Anterior cingulate cortex (tissue), 58 donors: Measurements from ENCODE around the gene RIPK4.
"Not testable (repeated sequence)": the region's sequence is repeated elsewhere in the genome, so short reads cannot be mapped to it uniquely, and the experiment has no call there.

Experiments used
- DNase-seq, 58 donors: peaks; one replicate each; lab custom pipeline; 2025; lab: John Stamatoyannopoulos, UW

The RIPK4 gene

GRCh38 chr21:41742073-41742875, 24.6 kb downstream of the RIPK4 start:
- no peak for DNase-seq

DNA sequence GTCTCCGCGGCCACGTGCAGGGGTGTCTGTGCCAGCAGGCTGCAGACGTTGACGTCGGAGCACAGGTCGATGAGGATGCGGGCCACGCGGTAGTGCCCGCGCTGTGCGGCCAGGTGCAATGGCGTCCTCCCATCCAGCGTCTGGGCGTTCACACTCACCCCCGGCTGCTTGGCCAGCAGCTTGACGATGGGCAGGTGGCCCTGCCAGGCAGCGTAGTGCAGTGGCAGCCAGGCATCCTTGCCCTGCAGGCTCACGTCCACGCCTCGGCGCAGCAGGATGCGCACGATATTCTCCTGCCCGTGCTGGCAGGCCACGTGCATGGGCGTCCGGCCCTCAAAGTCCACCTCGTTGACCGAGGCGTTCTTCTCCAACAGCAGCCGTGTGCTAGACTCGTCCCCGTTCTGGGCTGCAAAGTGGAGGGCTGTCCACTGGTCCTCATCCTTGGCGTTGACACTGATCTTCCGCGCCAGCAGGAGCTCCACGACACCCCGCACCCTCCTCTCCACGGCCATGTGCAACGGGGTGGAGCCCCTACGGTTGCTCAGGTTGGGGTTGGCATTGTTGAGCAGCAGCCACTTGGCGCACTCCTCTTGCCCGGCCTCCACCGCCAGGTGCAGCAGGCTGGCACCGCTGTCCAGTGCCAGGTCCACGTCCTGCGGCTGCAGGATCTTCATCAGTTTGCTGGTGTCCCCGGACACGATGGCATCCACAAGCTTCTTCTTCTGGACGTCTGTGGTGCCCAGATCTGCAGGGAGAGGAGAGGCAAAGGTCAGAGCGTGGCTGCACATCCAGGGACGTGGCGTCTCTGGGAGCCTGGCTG, 25.4 kb downstream of the RIPK4 start:
- no peak for DNase-seq

DNA sequence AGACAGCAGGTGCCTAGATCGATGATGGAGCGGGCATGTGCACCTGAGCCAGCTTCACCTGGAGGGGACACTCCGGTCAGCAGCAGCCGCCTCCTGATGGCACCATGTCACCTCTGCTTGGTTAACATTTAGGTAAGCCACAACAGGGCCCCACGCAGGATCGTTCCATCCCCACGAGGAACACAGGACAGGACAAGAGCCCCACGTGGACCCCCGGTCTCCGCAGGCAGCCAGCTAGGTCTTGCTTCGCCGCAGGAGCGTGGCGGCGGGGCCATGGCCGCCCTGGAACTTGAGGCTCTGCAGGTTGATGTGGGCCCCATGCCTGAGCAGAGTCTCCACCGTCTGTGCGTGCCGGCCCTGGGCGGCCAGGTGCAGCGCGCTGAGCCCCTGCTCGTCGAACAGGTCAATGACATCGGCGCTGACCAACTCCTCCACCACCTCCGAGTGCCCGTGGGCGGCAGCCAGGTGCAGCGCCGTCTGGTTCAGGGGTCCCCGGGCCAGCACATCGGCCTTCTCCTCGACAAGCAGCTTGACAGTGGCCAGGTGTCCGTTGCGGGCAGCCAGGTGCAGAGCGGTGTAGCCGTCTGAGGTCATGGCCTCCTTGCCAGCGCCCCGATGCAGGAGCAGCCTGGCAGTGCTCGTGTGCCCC, 26.1 kb downstream of the RIPK4 start:
- no peak for DNase-seq

DNA sequence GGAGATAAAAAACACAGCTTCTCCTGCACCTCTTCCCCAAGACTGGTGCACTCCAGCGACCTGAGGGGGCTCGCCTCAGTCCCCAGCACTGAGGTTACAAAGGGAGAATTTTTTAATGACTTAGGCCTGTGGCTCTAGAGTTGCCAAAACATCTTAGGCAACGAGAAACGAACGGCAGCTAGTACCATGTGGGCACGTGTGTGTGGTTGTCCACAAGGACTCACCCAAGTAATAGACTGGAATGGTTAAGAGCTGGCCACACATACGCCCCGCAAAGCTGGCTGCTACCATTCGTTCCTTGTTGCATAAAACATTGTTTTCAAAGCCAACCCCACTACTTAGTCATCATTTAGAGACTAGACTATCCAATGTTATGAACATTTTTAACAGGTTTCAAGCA, 26.9 kb downstream of the RIPK4 start:
- no peak for DNase-seq

DNA sequence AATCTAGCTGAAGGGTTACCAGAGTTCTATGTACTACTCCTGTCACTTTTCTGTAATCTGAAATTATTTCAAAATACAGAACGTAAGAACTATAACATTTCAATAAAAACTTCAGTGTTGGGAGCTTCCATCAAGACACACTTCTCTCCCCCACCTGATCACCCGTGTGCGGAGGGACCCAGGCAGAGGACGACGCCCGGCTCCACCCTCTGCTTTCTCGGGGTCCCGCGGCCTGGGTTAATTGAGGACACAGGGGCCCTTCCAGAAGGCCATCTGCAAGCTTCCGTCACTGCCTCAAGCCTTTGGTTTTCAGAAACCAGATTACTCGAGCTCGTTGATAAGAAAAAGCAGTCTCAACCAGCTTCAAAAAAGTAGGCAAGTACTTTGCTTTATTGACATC, 27.8 kb downstream of the RIPK4 start:
- no peak for DNase-seq

- DNase-seq, result no peak
Measured at GRCh38 chr21:41737651-41738324, 29.1 kb downstream of the RIPK4 start.

GRCh38 chr21:41736423-41736822, 30.4 kb downstream of the RIPK4 start:
- DNase-seq, result no peak

DNA sequence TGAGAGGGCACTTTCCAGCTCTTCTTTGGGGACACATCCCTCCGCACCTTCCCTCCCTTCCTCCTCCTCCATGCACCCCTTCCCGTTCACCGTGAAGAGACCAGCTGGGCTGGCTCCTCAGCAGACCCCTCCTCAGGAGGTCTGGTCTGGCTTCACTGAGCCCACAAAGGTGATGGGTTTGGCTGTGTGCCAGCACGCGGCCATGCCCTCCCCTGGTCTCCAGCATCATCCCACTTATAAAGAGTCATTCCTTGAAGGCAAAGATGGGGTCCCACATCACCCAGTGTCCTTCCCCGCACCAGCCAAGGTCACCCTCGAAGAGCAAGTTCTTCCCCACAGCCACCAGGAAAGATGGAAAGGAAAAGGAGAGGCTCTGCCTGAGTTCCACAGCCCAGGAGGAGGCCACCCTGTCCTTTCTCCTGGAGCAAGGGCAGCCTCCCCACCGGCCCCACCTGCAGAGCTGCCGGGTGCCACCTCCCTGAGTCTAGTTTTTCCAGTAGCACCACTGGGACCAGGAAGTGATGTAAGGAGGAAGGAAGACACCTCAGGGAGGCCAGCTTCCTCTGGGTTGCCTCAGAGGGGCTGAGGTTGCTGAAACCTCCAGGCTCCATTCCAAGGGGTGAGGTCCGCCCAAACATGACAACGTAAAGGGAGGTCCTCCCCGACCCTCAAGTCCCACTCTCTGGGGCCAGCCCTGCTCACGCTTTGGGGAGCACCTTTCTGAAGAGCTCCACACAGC, 32.7 kb downstream of the RIPK4 start:
- no peak for DNase-seq

GRCh38 chr21:41731081-41731480, 35.8 kb downstream of the RIPK4 start:
- DNase-seq, result no peak

GRCh38 chr21:41730367-41730765, 36.5 kb downstream of the RIPK4 start:
- no peak for DNase-seq

GRCh38 chr21:41729701-41730366, 37.0 kb downstream of the RIPK4 start:
- no peak for DNase-seq

- DNase-seq, result no peak
Measured at GRCh38 chr21:41727784-41728763, 38.8 kb downstream of the RIPK4 start.

GRCh38 chr21:41726970-41727783, 39.7 kb downstream of the RIPK4 start:
- no peak for DNase-seq

DNA sequence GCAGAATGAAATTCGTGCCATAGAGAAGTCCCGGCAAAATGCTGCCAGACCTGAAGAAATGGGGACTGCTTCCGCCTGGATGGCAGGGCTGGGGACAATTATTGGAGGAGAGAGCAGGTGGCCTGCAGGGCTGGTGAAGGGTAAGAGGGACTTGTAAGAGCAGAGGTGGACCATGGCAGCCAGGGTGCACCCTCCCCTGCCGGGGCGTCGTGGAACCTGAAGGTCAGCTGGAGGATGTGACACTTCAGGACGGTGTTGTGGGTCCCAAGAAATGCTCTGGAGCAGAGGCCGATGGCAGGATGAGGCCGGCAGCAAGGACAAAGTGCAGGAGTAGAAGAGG, 40.3 kb downstream of the RIPK4 start:
- DNase-seq, result no peak

GRCh38 chr21:41726058-41726558, 40.7 kb downstream of the RIPK4 start:
- no peak for DNase-seq

- DNase-seq, result no peak
Measured at GRCh38 chr21:41725421-41726031, 41.3 kb downstream of the RIPK4 start.

GRCh38 chr21:41723835-41724234, 43.0 kb downstream of the RIPK4 start:
- not testable (repeated sequence) for DNase-seq
